DMS 273 treated with DMSO at 0.1 percent for 48 hours (cell line): Measurements from ENCODE around the gene SMOC1.

Experiments used
- DNase-seq: peaks from one replicate; lab custom pipeline; 2025; lab: John Stamatoyannopoulos, UW

SMOC1 gene

DNA sequence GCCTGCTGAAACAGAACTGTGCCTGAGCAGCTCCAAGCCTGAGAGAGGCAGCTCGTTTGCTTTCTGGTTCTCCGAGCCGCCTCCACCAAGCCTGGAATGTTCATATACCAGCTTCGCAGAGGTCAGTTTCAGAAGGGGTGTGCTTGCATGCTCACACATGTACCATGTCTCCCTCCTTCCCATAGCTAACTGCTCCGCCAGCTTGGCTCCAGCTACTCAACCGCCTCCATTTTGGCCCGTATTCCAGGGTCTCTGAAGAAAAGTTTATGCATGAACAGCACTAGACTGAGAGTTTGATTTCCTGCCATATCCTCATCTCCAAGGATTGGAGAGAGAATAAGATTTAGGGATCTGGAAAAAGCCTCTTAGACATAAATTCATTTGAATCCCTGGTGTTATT is 103.7 kb downstream of the SMOC1 start:
- no peak for DNase-seq

DNA sequence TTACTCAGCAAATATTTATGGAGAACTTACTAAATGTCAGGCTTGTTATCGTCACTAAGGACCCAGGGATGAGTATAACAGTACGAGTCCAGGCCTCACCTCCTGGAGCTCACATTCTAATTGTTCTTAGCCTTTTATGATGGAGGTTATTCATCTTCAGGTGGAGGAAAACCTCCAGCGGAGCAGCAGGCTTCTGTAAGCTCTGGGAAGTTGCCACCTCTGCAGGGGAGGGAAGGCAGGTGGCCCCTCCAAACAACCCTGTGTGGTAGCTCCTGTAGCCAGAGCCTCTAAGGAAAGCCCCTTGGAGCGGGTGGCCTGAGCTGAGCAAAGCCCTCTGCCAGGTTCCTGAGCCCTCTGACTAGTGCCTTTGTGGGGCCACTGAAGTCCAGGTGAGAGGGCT is 104.1 kb downstream of the SMOC1 start:
- no peak for DNase-seq

DNA sequence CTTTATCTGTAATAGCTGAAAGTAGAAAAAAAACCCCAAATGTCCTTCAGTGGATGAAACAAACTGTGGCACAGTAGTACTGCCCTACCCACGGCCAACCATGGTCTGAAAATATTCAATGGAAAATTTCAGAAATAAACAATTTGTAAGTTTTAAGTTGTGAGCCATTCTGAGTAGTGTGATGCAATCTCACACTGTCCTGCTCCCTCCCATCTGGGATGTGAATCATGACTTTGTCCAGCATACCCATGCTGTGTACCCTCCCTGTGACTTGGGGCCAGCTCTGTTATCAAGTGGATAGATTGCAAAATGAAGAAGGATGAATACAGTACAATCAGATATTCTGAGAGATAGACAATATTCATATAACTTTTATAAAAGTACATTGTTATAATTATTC is 106.2 kb downstream of the SMOC1 start:
- DNase-seq: no peak

DNA sequence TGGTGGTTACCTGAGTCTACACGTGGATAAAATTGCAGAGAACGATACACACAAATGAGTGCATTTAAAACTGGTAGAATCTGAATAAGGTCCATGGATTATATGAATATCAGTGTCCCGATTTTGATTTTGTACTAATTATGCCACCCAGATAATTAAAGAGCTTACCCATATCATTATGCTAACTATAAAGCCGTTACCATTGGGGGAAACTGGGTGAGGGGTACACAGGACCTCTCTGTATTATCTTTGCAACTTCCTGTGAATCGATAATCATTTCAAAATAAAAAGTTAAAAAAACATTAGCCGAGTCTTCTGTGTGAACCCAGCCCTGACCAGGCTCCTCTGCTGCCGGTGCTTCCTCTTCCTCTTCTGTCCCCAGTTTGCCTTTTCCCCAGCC is 107.1 kb downstream of the SMOC1 start:
- DNase-seq: no peak

DNA sequence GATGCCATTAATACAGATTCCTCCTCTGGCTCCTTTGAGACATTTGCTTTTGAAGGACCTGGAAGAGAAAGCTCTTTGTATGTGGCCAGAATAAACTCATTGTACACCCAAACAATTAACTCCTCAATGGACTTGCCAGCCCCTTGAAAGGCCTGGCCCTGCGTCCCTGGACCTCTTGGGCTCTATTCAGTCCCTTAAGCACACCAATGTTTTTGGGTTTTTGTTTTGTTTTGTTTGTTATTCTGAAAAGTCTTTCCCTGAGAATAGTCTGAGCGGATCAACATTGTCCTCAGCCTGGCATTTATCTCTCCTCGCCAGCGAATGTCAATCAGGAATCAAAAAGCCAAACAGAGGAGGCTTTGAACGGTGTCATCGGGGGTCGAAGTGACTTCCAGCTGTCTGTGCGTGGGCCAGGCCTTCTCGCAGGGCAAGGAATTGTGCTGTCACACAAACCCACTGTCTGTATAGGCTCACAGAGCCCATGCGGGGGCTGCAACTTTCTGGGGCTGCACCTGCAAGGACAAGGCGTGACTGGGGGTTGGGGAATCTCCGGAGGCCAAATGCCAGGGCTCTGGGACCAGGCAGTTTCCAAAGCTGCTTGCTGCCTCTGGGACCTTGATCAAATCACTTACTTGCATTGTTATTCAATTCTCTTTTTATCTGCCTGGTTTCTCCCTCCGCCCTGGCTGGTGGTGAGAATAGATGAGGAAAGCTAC is 108.3 kb downstream of the SMOC1 start:
- DNase-seq: no peak

DNA sequence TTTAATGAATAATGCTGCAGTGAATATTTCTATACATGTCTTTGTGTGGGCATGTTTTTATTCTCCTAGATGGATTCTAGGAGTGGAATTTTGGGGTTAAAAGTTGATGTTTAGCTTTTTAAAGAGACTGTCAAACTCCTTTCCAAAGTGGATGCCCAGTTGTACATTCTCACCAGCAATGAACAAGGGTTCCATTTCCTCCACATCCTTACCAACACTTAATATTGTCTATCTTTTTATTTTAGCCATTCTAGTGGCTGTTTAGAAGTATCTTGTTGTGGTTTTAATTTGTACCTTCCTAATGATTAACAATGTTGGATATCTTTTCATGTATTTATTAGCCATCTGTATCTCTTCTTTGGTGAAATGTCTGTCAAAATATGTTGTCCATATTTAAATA is 109.8 kb downstream of the SMOC1 start:
- no peak for DNase-seq

DNA sequence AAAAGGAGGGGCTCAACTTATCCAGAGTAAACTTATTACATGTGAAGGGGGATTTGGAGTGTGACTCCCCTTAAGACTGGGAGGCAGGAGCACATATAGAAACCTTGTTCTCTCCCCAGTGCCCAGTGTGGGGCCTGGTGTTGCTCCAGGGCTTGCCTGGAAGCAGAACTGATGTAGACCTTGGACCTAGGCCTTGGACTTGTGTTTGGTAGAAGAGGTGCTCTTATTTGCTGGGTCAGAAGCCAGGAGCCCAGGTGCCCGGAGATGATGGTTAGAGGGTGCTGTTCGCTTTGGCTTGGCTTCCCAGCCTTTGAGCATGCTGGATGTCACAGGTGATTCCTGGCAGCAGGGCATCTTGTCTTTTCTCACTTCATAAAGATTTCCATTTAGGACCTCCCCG is 110.4 kb downstream of the SMOC1 start:
- DNase-seq: no peak

DNA sequence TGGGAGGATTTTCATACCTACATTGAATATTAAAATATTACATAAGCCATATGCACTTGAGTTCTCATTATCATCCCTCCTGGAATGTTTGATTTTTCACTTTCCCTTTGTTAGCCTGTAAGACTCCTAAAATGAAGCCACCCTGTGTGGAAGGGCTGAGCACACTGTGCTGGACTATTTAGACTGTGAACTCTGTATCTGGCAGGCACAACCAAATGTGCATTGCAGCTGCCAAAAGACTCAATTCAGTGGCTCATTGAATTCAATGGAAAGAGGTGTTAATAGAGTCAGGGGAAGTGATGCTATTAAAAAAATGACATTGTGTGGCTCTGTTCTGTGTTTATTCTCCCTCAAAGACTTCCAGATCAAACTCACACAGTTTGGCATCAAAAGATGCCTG is 111.1 kb downstream of the SMOC1 start:
- DNase-seq: no peak

DNA sequence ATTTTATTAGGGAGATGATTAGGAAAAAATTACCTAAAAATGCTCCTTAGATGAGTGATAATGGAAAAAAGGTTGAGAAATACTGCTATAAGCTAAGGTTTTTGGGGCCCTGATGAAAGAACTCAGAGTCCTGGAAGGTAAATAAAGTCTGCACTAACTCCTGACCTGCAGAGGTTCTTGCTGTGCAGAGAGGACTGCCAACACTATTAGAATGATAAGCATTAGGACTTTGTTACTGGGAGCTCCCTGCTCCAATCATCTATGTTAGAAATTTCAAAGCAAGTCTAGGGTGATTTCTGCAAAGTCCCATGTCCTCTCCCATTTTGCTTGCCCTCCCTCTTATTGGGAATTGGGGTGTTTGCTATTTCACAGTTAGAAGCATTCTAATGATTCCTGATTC is 112.2 kb downstream of the SMOC1 start:
- DNase-seq: no peak

DNA sequence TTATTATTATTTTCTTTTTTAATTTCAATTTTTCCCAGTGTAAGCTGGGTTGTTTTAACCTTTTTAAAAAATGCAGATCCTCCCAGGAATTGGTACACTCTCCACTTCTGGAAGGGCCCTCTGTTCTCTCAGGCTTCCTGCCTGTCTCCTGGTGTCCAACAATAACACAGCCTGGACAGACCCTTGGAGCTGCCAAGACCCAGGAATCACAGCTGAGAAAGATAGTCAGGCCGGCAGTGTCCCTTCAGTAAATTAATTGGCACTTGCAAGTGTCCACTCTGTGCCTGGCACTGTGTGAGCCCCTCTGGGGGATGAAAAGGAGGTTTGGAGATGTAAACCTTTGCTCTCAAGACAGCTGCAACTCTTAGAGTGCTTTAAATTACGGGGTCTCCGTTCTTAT is 113.3 kb downstream of the SMOC1 start:
- no peak for DNase-seq

DNA sequence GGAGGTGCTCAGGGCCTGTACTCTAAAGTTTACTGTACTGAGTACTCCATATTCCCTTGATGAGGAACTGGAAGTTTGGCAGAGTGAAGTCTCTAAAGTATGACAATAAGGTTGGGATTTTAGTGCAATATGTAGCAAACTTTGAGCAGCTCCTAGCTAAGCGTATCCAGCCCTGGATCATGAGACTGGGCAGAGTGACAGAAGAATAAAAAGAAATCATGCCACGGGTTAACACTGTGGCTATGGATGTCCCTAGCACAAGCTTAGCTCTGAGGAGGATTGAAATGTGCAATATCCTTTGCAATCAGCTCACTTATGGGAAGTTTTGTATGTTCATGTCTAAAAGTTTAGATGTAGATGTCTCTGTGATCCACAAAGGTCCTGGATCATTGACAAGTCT is 114.1 kb downstream of the SMOC1 start:
- no peak for DNase-seq

DNA sequence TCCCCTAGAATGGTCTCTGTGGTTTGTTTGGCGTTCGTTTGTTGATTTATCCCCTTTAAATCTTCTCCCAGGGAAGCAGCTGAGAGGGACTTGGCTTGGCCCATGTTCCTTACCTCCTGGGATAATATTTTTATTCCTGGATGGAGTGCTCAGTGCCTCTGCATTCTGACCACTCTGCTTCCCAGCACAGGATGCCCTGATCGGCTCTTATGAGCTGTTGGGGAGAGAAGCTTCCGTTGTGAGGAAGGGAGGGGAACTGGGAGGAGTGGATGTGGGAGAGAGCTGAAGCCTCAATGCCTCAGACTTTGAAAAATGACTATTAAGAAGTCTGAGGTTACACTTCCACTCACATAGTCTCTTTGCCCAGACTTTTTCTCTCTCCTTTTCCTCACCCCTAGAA is 114.8 kb downstream of the SMOC1 start:
- no peak for DNase-seq

DNA sequence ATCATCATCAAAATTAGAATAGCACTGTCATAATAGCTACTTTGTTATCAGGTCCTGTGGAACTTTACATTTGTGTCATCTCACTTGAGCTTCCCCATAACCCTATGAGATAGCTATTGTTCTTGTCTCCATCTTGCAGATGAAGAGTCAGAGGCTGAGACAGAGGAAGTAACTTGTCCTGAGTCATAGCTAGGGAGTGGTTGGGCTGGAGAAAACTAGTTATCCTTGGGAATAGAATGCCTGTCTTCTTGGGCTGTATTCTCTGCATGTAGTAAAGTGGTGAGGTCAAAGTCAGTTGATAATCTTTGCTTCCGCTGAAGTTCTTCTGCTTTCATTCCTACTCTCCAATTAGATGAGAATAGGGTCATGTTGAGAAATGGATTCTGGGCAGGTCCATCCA is 117.0 kb downstream of the SMOC1 start:
- no peak for DNase-seq

DNA sequence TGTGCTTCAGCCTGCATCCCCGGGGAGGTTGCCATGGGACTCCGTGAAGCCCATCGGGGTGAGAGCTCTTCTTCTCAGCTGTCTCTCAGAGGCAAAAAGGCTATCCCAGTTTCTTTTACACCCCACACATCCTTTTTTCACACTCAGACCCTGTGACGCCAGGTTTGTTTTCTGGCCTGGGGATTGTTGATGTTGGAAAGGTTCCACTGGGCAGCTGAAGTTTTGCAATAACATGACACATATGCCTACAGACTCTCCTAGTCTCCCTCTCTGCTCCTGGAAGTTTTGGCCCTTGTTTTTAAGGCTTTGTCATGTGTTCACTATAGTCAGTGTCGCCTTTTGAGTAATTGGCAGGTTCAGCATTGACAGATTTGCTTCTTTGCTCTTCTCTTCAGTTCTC is 118.6 kb downstream of the SMOC1 start:
- DNase-seq: no peak

DNA sequence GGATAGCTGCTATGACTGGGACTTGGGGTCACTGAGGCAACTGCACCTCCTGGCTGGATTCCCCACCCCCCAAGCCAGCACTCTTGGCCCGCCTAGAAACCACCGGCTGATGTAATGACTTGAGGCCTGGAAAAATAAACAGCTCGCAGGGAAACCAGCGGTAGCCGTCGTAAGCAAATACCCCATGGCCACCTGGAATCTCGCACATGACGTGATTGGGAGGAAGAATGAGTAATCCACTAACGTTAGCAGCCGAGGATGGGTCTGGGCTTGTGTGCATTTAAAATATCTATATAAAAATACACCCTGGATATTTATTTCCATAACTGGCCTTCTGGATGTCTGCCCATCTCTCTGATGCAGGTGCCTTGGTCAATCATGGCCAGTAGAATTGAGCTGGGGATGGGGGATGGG is 120.1 kb downstream of the SMOC1 start:
- DNase-seq: no peak

DNA sequence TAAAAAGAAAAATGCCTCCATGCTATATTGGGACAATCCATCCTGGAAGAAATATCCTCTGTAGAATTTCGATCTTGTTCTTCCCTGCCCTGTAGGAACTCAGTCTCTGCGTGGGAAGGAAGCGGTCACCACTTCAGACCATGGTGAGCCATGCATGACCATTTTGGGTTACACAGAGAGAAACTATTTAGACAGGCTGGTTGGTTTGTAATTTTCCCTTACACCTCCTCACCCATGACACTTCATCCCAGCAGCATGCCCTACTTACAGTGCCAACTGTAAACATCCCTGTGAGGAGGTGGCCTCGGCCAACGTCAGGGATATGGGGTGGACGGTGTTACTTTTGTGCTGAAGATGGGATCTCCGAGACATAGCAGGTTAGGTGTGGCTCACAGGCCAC is 121.4 kb downstream of the SMOC1 start:
- no peak for DNase-seq

DNA sequence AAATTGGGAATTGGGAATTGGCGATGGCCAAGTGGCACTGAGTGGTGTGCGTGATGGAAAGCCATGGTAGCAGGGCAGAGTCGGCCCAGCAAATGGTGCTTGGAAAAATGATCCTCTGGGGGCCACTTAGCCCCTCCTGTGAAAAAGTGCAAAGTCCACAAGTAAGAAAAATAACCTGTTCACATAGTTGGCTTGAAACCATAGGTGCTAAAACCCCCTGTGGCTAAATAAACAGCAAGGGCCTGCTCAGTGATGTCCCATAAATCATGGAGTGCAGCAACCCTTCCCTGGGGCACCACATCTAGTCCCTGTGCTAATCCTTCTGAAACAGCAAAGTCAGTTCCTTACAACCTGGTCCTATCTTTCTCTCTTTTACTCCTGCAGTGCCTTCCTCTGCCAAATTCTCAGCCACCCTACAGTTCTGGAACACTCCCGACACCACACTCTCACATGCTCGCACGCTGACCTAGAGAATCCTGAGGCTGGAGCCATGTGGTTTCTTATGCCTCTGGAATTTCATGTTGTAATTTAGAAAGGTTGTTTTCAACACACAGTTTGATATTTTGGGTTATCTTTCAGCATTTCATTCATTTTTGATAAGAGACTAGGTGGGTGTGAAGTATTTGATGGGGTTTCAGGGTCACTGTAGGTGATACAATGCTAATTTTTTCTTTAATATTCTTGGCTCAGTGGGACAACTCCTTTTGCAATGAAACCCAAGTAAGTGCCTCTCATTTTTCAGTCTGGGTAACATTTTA is 123.6 kb downstream of the SMOC1 start:
- DNase-seq: no peak

DNA sequence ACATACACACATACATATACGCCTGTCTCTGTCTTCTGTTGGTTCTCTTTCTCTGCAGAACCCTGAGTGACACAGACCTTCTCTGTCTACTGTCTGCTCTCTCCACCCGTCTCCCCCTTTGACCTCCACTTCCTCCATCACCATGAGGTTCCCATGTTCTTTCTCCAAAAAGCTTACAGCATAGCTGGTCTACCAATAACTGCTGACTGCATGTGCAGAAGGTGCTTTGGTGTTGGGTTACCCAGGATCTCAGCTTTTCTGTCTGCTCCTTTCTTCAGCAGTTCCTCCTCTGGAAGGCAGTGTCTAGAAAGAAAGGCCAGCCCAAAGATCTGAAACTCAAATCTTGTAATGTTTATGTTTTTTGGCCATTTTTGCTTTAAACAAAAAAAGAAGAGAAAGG is 125.6 kb downstream of the SMOC1 start:
- no peak for DNase-seq

DNA sequence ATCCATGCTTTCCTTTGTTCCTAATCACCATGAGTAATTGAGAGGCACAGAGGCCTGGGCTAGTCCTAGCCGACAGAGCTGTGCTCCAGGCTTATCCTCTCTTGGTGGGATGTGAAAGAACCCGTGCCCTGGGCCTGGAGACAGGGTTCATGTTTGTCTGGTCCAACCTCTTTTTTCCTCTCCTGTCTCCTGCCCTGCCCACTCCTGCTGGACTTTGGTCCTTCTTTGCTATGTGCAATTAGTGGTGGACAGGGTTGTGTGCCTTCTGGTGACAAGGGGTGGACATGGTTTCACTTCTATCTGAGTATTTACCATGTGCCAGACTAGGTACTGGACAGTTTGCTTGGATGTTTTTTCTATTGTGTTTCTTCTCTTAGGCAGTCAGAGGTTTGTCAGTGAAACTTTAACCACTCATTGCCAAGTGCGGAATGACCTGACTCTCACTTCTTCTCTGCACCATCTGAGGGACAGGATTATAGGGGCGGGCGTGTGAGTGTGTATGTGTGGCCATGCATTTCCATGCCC is 126.1 kb downstream of the SMOC1 start:
- no peak for DNase-seq

DNA sequence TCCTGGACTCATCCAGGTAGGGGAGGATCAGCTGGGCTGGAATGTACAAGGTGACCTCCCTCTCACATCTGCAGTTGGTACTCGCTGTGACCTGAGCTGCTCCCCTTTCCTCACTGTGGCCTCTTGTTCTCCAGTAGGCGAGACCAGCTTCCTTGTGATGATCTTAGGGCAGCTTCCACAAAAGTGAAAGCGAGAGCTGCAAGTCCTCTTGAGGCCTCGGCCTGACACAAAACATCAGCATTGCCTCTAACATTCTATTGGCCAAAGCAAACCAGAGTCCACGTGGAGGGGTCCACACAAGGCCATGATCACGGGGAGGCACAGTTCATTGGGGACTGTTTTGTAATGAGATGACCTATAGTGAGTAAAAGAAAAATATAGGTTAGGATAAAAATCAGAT is 127.5 kb downstream of the SMOC1 start:
- no peak for DNase-seq

DNA sequence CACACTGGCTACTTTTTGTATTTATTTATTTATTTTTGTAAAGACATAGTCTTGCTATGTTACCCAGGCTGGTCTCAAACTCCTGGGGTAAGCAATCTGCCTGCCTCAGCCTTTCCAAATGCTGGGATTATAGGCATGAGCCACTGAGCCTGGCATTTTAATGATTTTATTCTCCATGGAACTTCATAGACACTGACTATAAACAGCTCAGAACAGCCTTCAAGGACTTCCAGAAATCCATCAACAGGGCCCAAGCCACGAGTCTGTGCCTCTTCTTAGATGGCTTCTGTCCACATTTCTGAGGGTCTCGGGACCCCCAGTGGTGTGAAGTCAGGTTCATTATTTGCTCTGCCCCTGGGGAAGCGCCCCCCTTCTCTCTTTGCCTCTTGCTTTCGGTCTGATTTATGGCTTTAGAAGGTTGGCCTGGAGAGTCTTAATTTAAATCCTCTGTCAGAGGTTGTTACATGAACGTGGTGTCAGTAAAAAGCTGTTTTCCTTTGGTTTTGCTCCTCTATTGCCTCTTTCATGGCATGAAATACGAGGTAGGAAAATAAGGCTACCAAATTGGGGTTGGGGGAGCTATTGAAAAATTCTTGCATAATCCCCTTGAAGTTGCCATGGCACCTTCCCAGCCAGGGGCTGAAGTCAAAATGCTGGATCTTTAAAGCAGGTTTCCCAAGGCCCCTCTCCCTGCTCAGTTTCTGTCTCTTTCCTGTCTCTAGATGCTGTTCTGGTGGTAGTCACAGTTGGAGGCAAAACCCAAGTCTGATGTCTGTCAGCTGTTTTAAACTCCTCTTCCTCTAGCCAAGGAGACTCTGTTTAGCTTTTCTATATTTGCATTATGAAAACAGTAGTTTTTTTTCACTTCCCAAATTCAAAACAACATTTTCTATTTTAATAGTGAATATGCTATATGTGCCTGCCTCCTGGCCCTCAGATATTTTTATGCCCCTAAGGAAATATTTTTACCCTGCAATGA is 129.4 kb downstream of the SMOC1 start:
- no peak for DNase-seq

DNA sequence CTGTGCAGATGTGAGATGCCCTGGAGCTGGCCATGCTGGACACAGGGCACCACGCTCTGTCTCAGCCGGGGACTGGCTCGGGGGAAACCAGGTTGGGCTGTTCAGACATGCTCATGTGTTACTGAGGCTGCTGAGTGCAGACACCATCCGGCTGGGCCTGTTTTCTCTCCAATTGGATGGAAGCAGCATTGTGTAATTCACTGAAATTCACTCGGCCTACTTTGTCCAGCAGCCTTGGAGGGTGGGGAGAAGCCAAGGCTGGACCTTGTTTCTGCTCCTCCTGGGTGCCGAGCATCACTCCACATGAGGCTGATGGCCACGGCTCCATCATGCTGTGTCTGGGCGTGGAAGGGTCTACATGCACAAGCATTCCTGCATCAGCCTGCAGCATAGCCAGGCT is 130.7 kb downstream of the SMOC1 start:
- no peak for DNase-seq
